B cell (primary cell): ENCODE measurements around the gene ZNRF4. TPM values are rescaled to one million over a fixed set of nuclear protein-coding genes. Genes with fewer than 3 reads are reported as not detected.

Source experiments
- ATAC-seq: fragments of 200-7000 bp; cut with Tn5 transposase; one replicate; pipeline ENCODE4 v1.10.0; 2021; ENCODE audit warnings: low read depth, mild to moderate bottlenecking, moderate number of reproducible peaks, moderate library complexity
- CTCF ChIA-PET: fragments of 350-600 bp; sonication (Branson Sonifier 250); formaldehyde crosslinking; loops from one replicate; lab custom pipeline; 2021; ENCODE audit warnings: antibody characterized with exemption, inconsistent platforms; lab: Charles Lee
- POLR2A ChIA-PET: fragments of 350-600 bp; sonication (Branson Sonifier 250); formaldehyde crosslinking; loops from one replicate; lab custom pipeline; 2021; ENCODE audit warnings: antibody characterized with exemption; lab: Charles Lee
- DNase-seq: peaks from one replicate; pipeline ENCODE4 v3.0.0; 2013
- H2AFZ ChIP-seq: 2 replicates; pipeline ENCODE4 v1.6.1; 2012; ENCODE audit warnings: mild to moderate bottlenecking, low read depth, low read length; ENCODE audit not compliant: insufficient read depth, poor library complexity, severe bottlenecking
- H3K27ac ChIP-seq, 2 donors: 1 replicate in 1 of 2; 2 replicates in 1 of 2; pipeline ENCODE4 v1.5.1; 2012 to 2013; ENCODE audit warnings: low read length in 2 of 2, mild to moderate bottlenecking in 2 of 2, moderate library complexity in 1 of 2
- H3K27me3 ChIP-seq, 4 experiments: fragments of 200-600 bp in 1 of 4; sonication (generic) in 1 of 4; replicated peaks in 1 of 4; 1 replicate in 2 of 4; 2 replicates in 2 of 4; pipeline versions ENCODE4 v1.6.1 to v1.7.0; 2013 to 2016; ENCODE audit warnings: low read length in 3 of 4, mild to moderate bottlenecking in 2 of 4, mixed read lengths in 1 of 4, moderate library complexity in 1 of 4; ENCODE audit not compliant: insufficient read depth in 4 of 4, control insufficient read depth in 3 of 4; ENCODE audit errors: control extremely low read depth in 1 of 4
- H3K36me3 ChIP-seq, 2 experiments: replicated peaks in 1 of 2; 1 replicate in 1 of 2; 2 replicates in 1 of 2; pipeline versions ENCODE4 v1.6.1 to v1.7.1; 2013; ENCODE audit warnings: low read length in 1 of 2; ENCODE audit not compliant: insufficient read depth in 2 of 2, control insufficient read depth in 1 of 2; ENCODE audit errors: control extremely low read depth in 1 of 2, extremely low read depth in 1 of 2
- H3K4me1 ChIP-seq, 2 donors: fragments of 200-600 bp in 1 of 2; sonication (generic) in 1 of 2; 1 replicate in 1 of 2; 2 replicates in 1 of 2; pipeline versions ENCODE4 v1.5.1 to v1.6.1; 2013 to 2017; ENCODE audit warnings: low read length in 2 of 2; ENCODE audit not compliant: control insufficient read depth in 2 of 2, insufficient read depth in 2 of 2
- H3K4me2 ChIP-seq: replicated peaks from 2 replicates; pipeline ENCODE3; 2012; ENCODE audit warnings: mild to moderate bottlenecking, low read depth, low read length; ENCODE audit not compliant: poor library complexity, severe bottlenecking
- H3K4me3 ChIP-seq, 5 experiments: fragments of 200-600 bp in 1 of 5; sonication (generic) in 1 of 5; 1 replicate in 3 of 5; 2 replicates in 2 of 5; pipeline versions ENCODE4 v1.5.1 to v1.7.0; 2011 to 2016; ENCODE audit warnings: low read length in 4 of 5, mild to moderate bottlenecking in 4 of 5, low read depth in 2 of 5, control low read depth in 1 of 5, moderate library complexity in 1 of 5; ENCODE audit not compliant: insufficient read depth in 1 of 5; ENCODE audit errors: control extremely low read depth in 1 of 5, extremely low read depth in 1 of 5
- H3K79me2 ChIP-seq: fragments of 200-600 bp; sonication (generic); one replicate; pipeline ENCODE4 v1.6.0; 2016; ENCODE audit warnings: low read length; ENCODE audit not compliant: control insufficient read depth, insufficient read depth
- H3K9ac ChIP-seq: fragments of 200-600 bp; sonication (generic); 2 replicates; pipeline ENCODE4 v1.6.1; 2017; ENCODE audit warnings: mild to moderate bottlenecking, low read length, moderate library complexity
- H3K9me3 ChIP-seq, 3 donors: one replicate each; pipeline versions ENCODE4 v1.6.1 to v1.7.1; 2013; ENCODE audit warnings: low read length in 2 of 3; ENCODE audit not compliant: control insufficient read depth in 2 of 3, insufficient read depth in 1 of 3; ENCODE audit errors: control extremely low read depth in 1 of 3
- H4K20me1 ChIP-seq: 2 replicates; pipeline ENCODE4 v1.6.0; 2012; ENCODE audit warnings: mild to moderate bottlenecking, low read length; ENCODE audit not compliant: insufficient read depth, control insufficient read depth, poor library complexity, severe bottlenecking
- H3K27ac Mint-ChIP-seq: one replicate; pipeline ENCODE4 v1.8.0; 2021; ENCODE audit warnings: mixed read lengths
- H3K27me3 Mint-ChIP-seq: one replicate; pipeline ENCODE4 v1.8.0; 2021; ENCODE audit warnings: mixed read lengths
- H3K4me1 Mint-ChIP-seq: one replicate; pipeline ENCODE4 v1.8.0; 2021; ENCODE audit warnings: mixed read lengths
- H3K4me3 Mint-ChIP-seq: one replicate; pipeline ENCODE4 v1.8.0; 2021; ENCODE audit warnings: mixed read lengths
- H3K9me3 Mint-ChIP-seq: one replicate; pipeline ENCODE4 v1.8.0; 2022; ENCODE audit warnings: mixed read lengths; ENCODE audit not compliant: insufficient read depth
- EZH2 ChIP-seq: IDR thresholded peaks from 2 replicates; pipeline ENCODE4 v1.6.1; 2012; ENCODE audit warnings: borderline replicate concordance, low read depth, mild to moderate bottlenecking, moderate library complexity, low read length; ENCODE audit not compliant: insufficient read depth, poor library complexity, severe bottlenecking
- WGBS: methylation state at CpG from one replicate; pipeline ENCODE4 v1.1.5; 2013; ENCODE audit warnings: missing lambda C conversion rate; ENCODE audit not compliant: insufficient coverage; 5-methylcytosine and 5-hydroxymethylcytosine counted together
- intact Hi-C: fragments of 100-400 bp; cut with micrococcal nuclease; formaldehyde crosslinking; loops from one replicate; pipeline ENCODE4 v1.10.0; 2022
- polyA plus RNA-seq: library from polyadenylated mRNA; depleted of rRNA; stranded (reverse); fragments of >200 nt; gene quantifications from 2 replicates; pipeline ENCODE4 v1.2.3, GENCODE V29; 2012
- total RNA-seq, 2 donors: library from RNA; stranded (reverse); fragments of 120-200 nt in 1 of 2; gene quantifications; 1 replicate in 1 of 2; 2 replicates in 1 of 2; pipeline versions ENCODE4 v1.2.3 to v1.2.4, GENCODE V29; 2013 to 2022
- TF ChIP-seq, protein P1 (sequence below): fragments of 200-600 bp; IDR thresholded peaks from one replicate; pipeline ENCODE4 v1.8.0; 2022; ENCODE audit warnings: antibody characterized with exemption, mild to moderate bottlenecking

The ZNRF4 gene
- total and polyA plus RNA-seq, 2 donors (not counting 1 experiment from before 2014, with no cell fraction given): not detected

DNA sequence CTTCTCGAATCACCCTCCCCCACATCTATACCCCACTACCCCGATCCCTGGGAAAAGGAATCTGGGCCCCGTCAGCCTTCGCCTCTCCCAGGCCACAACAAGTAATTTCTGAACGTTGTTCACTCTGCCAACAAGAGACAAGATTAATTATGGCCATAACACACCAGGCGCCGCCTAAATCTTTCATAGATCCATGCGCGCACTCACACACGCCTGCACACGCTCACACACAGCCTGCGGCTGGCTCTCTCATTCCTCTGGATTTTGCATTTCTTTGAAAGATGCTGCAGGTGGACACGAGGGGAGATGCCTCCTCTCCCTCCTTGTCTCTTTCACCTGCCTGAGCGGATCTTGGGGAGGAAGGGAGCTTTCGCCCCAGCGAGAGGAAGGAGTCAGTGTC, 17.1 kb downstream of the ZNRF4 start:
- H2AFZ ChIP-seq: no peak overlapping the region
- POLR2A ChIA-PET: no interaction called here
- no peaks in the 10 kb centered on the region for H4K20me1 ChIP-seq
- TF ChIP-seq EZH2: no peak
- TF ChIP-seq, protein P1, sequence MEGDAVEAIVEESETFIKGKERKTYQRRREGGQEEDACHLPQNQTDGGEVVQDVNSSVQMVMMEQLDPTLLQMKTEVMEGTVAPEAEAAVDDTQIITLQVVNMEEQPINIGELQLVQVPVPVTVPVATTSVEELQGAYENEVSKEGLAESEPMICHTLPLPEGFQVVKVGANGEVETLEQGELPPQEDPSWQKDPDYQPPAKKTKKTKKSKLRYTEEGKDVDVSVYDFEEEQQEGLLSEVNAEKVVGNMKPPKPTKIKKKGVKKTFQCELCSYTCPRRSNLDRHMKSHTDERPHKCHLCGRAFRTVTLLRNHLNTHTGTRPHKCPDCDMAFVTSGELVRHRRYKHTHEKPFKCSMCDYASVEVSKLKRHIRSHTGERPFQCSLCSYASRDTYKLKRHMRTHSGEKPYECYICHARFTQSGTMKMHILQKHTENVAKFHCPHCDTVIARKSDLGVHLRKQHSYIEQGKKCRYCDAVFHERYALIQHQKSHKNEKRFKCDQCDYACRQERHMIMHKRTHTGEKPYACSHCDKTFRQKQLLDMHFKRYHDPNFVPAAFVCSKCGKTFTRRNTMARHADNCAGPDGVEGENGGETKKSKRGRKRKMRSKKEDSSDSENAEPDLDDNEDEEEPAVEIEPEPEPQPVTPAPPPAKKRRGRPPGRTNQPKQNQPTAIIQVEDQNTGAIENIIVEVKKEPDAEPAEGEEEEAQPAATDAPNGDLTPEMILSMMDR: no peak
- no peak for ATAC-seq
- H3K27me3 ChIP-seq: no peaks in the 10 kb centered on the region
- no peak overlapping the region for H3K9ac ChIP-seq
- DNase-seq: no peak
- H3K9me3 Mint-ChIP-seq: no peaks in the 10 kb centered on the region
- H3K4me2 ChIP-seq: no peak overlapping the region
- peaks cover 0 to 6% (median 0%) of the 10 kb centered on the region in 3 donors for H3K9me3 ChIP-seq
- CTCF ChIA-PET: no interaction called here
- no peaks in the 10 kb centered on the region for H3K4me1 ChIP-seq
- H3K27me3 Mint-ChIP-seq: peaks cover 6% of the 10 kb centered on the region
- no peak overlapping the region for H3K27ac ChIP-seq
- no peaks in the 10 kb centered on the region for H3K79me2 ChIP-seq
- no peak overlapping the region for H3K27ac Mint-ChIP-seq
- 85% methylated on average over 12 of the region's 16 CpGs for WGBS
- no peak overlapping the region for H3K4me3 ChIP-seq
- H3K4me3 Mint-ChIP-seq: no peak overlapping the region
- H3K4me1 Mint-ChIP-seq: no peaks in the 10 kb centered on the region
- H3K36me3 ChIP-seq: no peaks in the 10 kb centered on the region
- intact Hi-C loops: no loop called here

GRCh38 chr19:5473646-5474045, 18.4 kb downstream of the ZNRF4 start:
- Histone ChIP-seq H4K20me1 (no peaks in the 10 kb centered on the region), H3K36me3 (no peaks in the 10 kb centered on the region), H3K4me3 (no peak overlapping the region), H3K9me3 (peaks cover 0 to 6% (median 0%) of the 10 kb centered on the region in 3 donors), H2AFZ (no peak overlapping the region), H3K27me3 (peaks cover 0 to 4% (median 0%) of the 10 kb centered on the region in 4 experiments), H3K9ac (no peak overlapping the region), H3K4me2 (no peak overlapping the region), H3K4me1 (no peaks in the 10 kb centered on the region), H3K27ac (no peak overlapping the region), H3K79me2 (no peaks in the 10 kb centered on the region)
- ChIA-PET POLR2A (no interaction called here), CTCF (no interaction called here)
- DNase-seq (no peak), ATAC-seq (no peak)
- intact Hi-C loops: no loop called here
- Mint-ChIP-seq H3K4me3 (no peak overlapping the region), H3K4me1 (no peaks in the 10 kb centered on the region), H3K27ac (no peak overlapping the region), H3K9me3 (no peaks in the 10 kb centered on the region), H3K27me3 (peaks cover 14% of the 10 kb centered on the region)
- no peak for TF ChIP-seq EZH2
- TF ChIP-seq, protein P1: no peak
- 89% methylated on average over 5 of the region's 5 CpGs for WGBS
